H9 (cell line): ENCODE measurements around the gene ZNF33A. TPM values are rescaled to one million over a fixed set of nuclear protein-coding genes. Genes with fewer than 3 reads are reported as not detected.

Experiments
- DNase-seq: peaks from one replicate; pipeline ENCODE4 v3.0.0-alpha.2; 2017
- H2AFZ ChIP-seq: one replicate; pipeline ENCODE4 v1.6.1; 2013; ENCODE audit warnings: mild to moderate bottlenecking, low read length, control low read depth, moderate library complexity
- H2AK5ac ChIP-seq: 2 replicates; pipeline ENCODE4 v1.6.1; 2013; ENCODE audit warnings: low read length, control low read depth, mixed read lengths; ENCODE audit not compliant: insufficient read length
- H2BK120ac ChIP-seq: one replicate; pipeline ENCODE4 v1.6.1; 2013; ENCODE audit warnings: low read depth, mild to moderate bottlenecking, low read length, control low read depth, inconsistent platforms; ENCODE audit not compliant: poor library complexity, severe bottlenecking
- H2BK12ac ChIP-seq: 2 replicates; pipeline ENCODE4 v1.6.1; 2013; ENCODE audit warnings: low read length, control low read depth, mixed read lengths, low read depth; ENCODE audit not compliant: insufficient read length
- H2BK15ac ChIP-seq: 2 replicates; pipeline ENCODE4 v1.6.1; 2013; ENCODE audit warnings: low read depth, low read length, control low read depth
- H2BK20ac ChIP-seq: one replicate; pipeline ENCODE4 v1.6.1; 2013; ENCODE audit warnings: low read depth, mild to moderate bottlenecking, low read length, control low read depth, inconsistent platforms; ENCODE audit not compliant: poor library complexity, severe bottlenecking
- H2BK5ac ChIP-seq: 2 replicates; pipeline ENCODE4 v1.6.1; 2013; ENCODE audit warnings: low read length, control low read depth, mixed read lengths; ENCODE audit not compliant: insufficient read length
- H3K14ac ChIP-seq: 2 replicates; pipeline ENCODE4 v1.6.1; 2013; ENCODE audit warnings: low read length, control low read depth; ENCODE audit not compliant: insufficient read depth
- H3K18ac ChIP-seq: 2 replicates; pipeline ENCODE4 v1.6.1; 2013; ENCODE audit warnings: low read depth, mild to moderate bottlenecking, mixed read lengths, low read length, control low read depth; ENCODE audit not compliant: insufficient read length
- H3K23ac ChIP-seq: 2 replicates; pipeline ENCODE4 v1.6.1; 2013; ENCODE audit warnings: low read length, control low read depth, mixed read lengths, low read depth; ENCODE audit not compliant: insufficient read length
- H3K23me2 ChIP-seq: 2 replicates; pipeline ENCODE4 v1.6.1; 2013; ENCODE audit warnings: low read depth, mild to moderate bottlenecking, mixed read lengths, low read length, control low read depth; ENCODE audit not compliant: insufficient read length, poor library complexity, severe bottlenecking
- H3K27ac ChIP-seq: 2 replicates; pipeline ENCODE4 v1.5.1; 2013; ENCODE audit warnings: low read length, control low read depth, mixed read lengths, low read depth; ENCODE audit not compliant: insufficient read length
- H3K27me3 ChIP-seq: 2 replicates; pipeline ENCODE4 v1.6.1; 2013; ENCODE audit warnings: low read length, control low read depth, inconsistent platforms; ENCODE audit not compliant: insufficient read depth
- H3K4ac ChIP-seq: 2 replicates; pipeline ENCODE4 v1.6.1; 2013; ENCODE audit warnings: low read depth, mild to moderate bottlenecking, control low read depth, inconsistent platforms, low read length, moderate library complexity
- H3K4me1 ChIP-seq: 2 replicates; pipeline ENCODE4 v1.6.1; 2013; ENCODE audit warnings: low read length, control low read depth, inconsistent platforms; ENCODE audit not compliant: insufficient read depth
- H3K4me2 ChIP-seq: 2 replicates; pipeline ENCODE4 v1.6.1; 2013; ENCODE audit warnings: low read length, control low read depth, mixed read lengths; ENCODE audit not compliant: insufficient read length, insufficient read depth
- H3K56ac ChIP-seq: 2 replicates; pipeline ENCODE4 v1.6.1; 2013; ENCODE audit warnings: low read depth, mild to moderate bottlenecking, mixed read lengths, low read length, control low read depth; ENCODE audit not compliant: insufficient read length
- H3K79me1 ChIP-seq: 2 replicates; pipeline ENCODE4 v1.6.1; 2013; ENCODE audit warnings: low read depth, mild to moderate bottlenecking, moderate library complexity, low read length, control low read depth, inconsistent platforms; ENCODE audit not compliant: insufficient read depth, poor library complexity, severe bottlenecking
- H3K79me2 ChIP-seq: 2 replicates; pipeline ENCODE4 v1.6.1; 2013; ENCODE audit warnings: low read length, control low read depth, inconsistent platforms; ENCODE audit not compliant: insufficient read depth
- H3K9ac ChIP-seq: 2 replicates; pipeline ENCODE4 v1.6.1; 2013; ENCODE audit warnings: low read length, control low read depth, mixed read lengths; ENCODE audit not compliant: insufficient read length; ENCODE audit errors: extremely low read depth
- H3K9me3 ChIP-seq: one replicate; pipeline ENCODE4 v1.6.1; 2013; ENCODE audit warnings: low read depth, low read length, inconsistent platforms; ENCODE audit not compliant: control insufficient read depth
- H3T11ph ChIP-seq: one replicate; pipeline ENCODE4 v1.6.1; 2013; ENCODE audit warnings: mild to moderate bottlenecking, low read length, control low read depth, inconsistent platforms
- H4K20me1 ChIP-seq: one replicate; pipeline ENCODE4 v1.6.1; 2013; ENCODE audit not compliant: control insufficient read depth, insufficient read length, insufficient read depth
- H4K5ac ChIP-seq: 2 replicates; pipeline ENCODE4 v1.6.1; 2013; ENCODE audit warnings: low read depth, mild to moderate bottlenecking, mixed read lengths, low read length, control low read depth; ENCODE audit not compliant: insufficient read length
- H4K8ac ChIP-seq: replicated peaks from 2 replicates; pipeline ENCODE4 v1.6.1; 2013; ENCODE audit warnings: low read length, control low read depth, mixed read lengths, low read depth; ENCODE audit not compliant: insufficient read length
- H4K91ac ChIP-seq: 2 replicates; pipeline ENCODE4 v1.6.1; 2013; ENCODE audit warnings: low read depth, mild to moderate bottlenecking, moderate library complexity, mixed read lengths, low read length, control low read depth; ENCODE audit not compliant: insufficient read length
- H3K27ac Mint-ChIP-seq, 3 experiments: 2 replicates in 2 of 3; 3 replicates in 1 of 3; pipeline ENCODE4 v1.8.0; 2020 to 2021; ENCODE audit warnings: mixed read lengths in 3 of 3, mild to moderate bottlenecking in 1 of 3, moderate library complexity in 1 of 3
- H3K27me3 Mint-ChIP-seq: 2 replicates; pipeline ENCODE4 v1.8.0; 2021; ENCODE audit warnings: low read depth, mild to moderate bottlenecking, moderate library complexity, mixed read lengths
- H3K36me3 Mint-ChIP-seq, 3 experiments: 2 replicates in 2 of 3; 3 replicates in 1 of 3; pipeline ENCODE4 v1.8.0; 2020 to 2021; ENCODE audit warnings: low read depth in 3 of 3, mixed read lengths in 3 of 3; ENCODE audit not compliant: insufficient read depth in 1 of 3
- H3K4me1 Mint-ChIP-seq, 2 experiments: 2 replicates each; pipeline ENCODE4 v1.8.0; 2020; ENCODE audit warnings: mixed read lengths in 2 of 2
- H3K4me3 Mint-ChIP-seq, 2 experiments: 2 replicates in 1 of 2; 3 replicates in 1 of 2; pipeline ENCODE4 v1.8.0; 2020 to 2021; ENCODE audit warnings: mild to moderate bottlenecking in 2 of 2, mixed read lengths in 2 of 2, moderate library complexity in 1 of 2
- H3K9me3 Mint-ChIP-seq, 2 experiments: 2 replicates in 1 of 2; 3 replicates in 1 of 2; pipeline ENCODE4 v1.8.0; 2020; ENCODE audit warnings: mild to moderate bottlenecking in 2 of 2, mixed read lengths in 2 of 2, moderate library complexity in 1 of 2
- WGBS: extraction: QIAGEN DNeasy Blood & Tissue Kit; methylation state at CpG from one replicate; pipeline ENCODE4 v1.1.7; 2013; ENCODE audit warnings: missing lambda C conversion rate, low lambda C conversion rate, mixed read lengths; ENCODE audit not compliant: insufficient read length; ENCODE audit errors: extremely low coverage; 5-methylcytosine and 5-hydroxymethylcytosine counted together
- total RNA-seq: library from RNA; stranded (reverse); gene quantifications from 2 replicates; pipeline ENCODE4 v1.2.1, GENCODE V29; 2021
- TF ChIP-seq, protein P1 (sequence below): fragments of 200-600 bp; sonication (generic); conservative IDR thresholded peaks from 3 replicates; pipeline ENCODE4 v1.8.0; 2021; ENCODE audit warnings: antibody characterized with exemption, mild to moderate bottlenecking

ZNF33A gene
- total RNA-seq, 1 experiment from 2014 or later, result 42.7 TPM

DNA sequence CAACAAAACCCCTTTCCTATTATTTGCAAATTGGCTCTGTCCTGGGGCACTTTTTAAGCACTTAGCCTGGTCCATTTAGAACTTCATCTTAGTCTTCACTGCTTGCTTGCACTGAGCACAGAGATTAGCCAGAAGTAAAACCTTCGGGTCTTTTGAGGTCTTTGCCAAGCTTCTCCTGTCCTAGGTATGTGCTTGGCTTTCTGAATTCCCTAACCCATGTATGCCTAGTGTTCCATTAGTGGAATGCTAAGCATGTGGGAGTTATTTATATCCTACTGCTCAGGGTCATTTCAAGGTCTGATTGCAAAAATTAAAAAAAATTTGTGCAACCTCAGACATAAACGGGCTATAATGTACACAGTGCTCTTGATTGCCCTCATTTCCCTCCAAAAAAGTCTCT is 101.7 kb downstream of the ZNF33A start:
- Histone ChIP-seq H3K4ac (no peak overlapping the region), H3K9me3 (peaks cover 46% of the 10 kb centered on the region), H3K23me2 (no peaks in the 10 kb centered on the region), H4K8ac (no peak overlapping the region), H2AK5ac (no peak overlapping the region), H3K9ac (no peak overlapping the region), H2BK20ac (no peak overlapping the region), H3K79me1 (no peaks in the 10 kb centered on the region), H2BK12ac (no peak overlapping the region), H3K27ac (no peak overlapping the region), H2BK5ac (no peak overlapping the region), H4K5ac (no peak overlapping the region), H3K14ac (no peak overlapping the region), H3K56ac (no peak overlapping the region), H3K18ac (no peak overlapping the region), H3K4me1 (no peaks in the 10 kb centered on the region), H4K91ac (no peak overlapping the region), H4K20me1 (no peaks in the 10 kb centered on the region), H3T11ph (no peak overlapping the region), H2BK120ac (no peak overlapping the region), H3K23ac (no peak overlapping the region), H2AFZ (no peak overlapping the region), H3K27me3 (no peaks in the 10 kb centered on the region), H3K4me2 (no peak overlapping the region), H2BK15ac (no peak overlapping the region), H3K79me2 (no peaks in the 10 kb centered on the region)
- DNase-seq, result no peak
- no CpG with 5 or more reads among the region's 2 CpGs for WGBS
- Mint-ChIP-seq H3K4me3 (no peak overlapping the region), H3K36me3 (peaks cover 43 to 65% (median 50%) of the 10 kb centered on the region in 3 experiments), H3K9me3 (peaks cover 90 to 95% of the 10 kb centered on the region in 2 experiments), H3K4me1 (no peaks in the 10 kb centered on the region), H3K27ac (no peak overlapping the region), H3K27me3 (no peaks in the 10 kb centered on the region; the same call in 1 of the 2 replicates)
- TF ChIP-seq, protein P1, sequence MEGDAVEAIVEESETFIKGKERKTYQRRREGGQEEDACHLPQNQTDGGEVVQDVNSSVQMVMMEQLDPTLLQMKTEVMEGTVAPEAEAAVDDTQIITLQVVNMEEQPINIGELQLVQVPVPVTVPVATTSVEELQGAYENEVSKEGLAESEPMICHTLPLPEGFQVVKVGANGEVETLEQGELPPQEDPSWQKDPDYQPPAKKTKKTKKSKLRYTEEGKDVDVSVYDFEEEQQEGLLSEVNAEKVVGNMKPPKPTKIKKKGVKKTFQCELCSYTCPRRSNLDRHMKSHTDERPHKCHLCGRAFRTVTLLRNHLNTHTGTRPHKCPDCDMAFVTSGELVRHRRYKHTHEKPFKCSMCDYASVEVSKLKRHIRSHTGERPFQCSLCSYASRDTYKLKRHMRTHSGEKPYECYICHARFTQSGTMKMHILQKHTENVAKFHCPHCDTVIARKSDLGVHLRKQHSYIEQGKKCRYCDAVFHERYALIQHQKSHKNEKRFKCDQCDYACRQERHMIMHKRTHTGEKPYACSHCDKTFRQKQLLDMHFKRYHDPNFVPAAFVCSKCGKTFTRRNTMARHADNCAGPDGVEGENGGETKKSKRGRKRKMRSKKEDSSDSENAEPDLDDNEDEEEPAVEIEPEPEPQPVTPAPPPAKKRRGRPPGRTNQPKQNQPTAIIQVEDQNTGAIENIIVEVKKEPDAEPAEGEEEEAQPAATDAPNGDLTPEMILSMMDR, result no peak

Other genes starting within 250 kb of the ZNF33A start
- 5.4 and 6.4 TPM in 2 replicates for gene ZNF248, start 153.1 kb upstream of the ZNF33A start, total RNA-seq
- 0.83 TPM in 2 replicates for gene ZNF25, start 34.0 kb upstream of the ZNF33A start, total RNA-seq
- 9.5 and 11.8 TPM in 2 replicates for gene ZNF37A, start 83.7 kb downstream of the ZNF33A start, total RNA-seq